A549 (cell line): Measurements from ENCODE around the gene GUCY1A2. TPM values are rescaled to one million over a fixed set of nuclear protein-coding genes. Genes with fewer than 3 reads are reported as not detected.

ENCODE experiments used
- ATAC-seq, 2 experiments: fragments of 200-7000 bp in 1 of 2; fragments of >200 bp in 1 of 2; cut with Nextera tagmentation in 1 of 2; cut with Tn5 transposase in 1 of 2; 3 replicates each; pipeline versions ENCODE4 v1.8.0 to v1.9.1; 2018 to 2020; ENCODE audit warnings: mild to moderate bottlenecking in 1 of 2, moderate library complexity in 1 of 2
- CTCF ChIA-PET: fragments of 300-600 bp; sonication (Branson Sonifier 250); formaldehyde crosslinking; extraction: SDS; loops from one replicate; lab custom pipeline; 2021; ENCODE audit warnings: antibody characterized with exemption, inconsistent platforms; lab: Yijun Ruan, JAX
- POLR2A ChIA-PET: fragments of 350-600 bp; formaldehyde crosslinking; extraction: SDS; loops from one replicate; lab custom pipeline; 2021; ENCODE audit warnings: antibody characterized with exemption, inconsistent platforms; lab: Yijun Ruan, JAX
- DNase-seq, 2 experiments: peaks; one replicate each; pipeline versions ENCODE4 v3.0.0 to v3.0.0-alpha.2; 2011 to 2016; ENCODE audit warnings: low read depth in 1 of 2, low spot score in 1 of 2
- FAIRE-seq: peaks from 2 replicates; lab custom pipeline; 2011; peaks lifted over from hg19 to GRCh38; lab: Jason Lieb, UNC
- H3K27ac ChIP-seq, 2 experiments: fragments of >200 bp; sonication (Bioruptor Twin); formaldehyde crosslinking; 3 replicates each; pipeline ENCODE4 v1.5.1; 2016 to 2017
- H3K4me1 ChIP-seq: fragments of >200 bp; sonication (Bioruptor Twin); formaldehyde crosslinking; 3 replicates; pipeline ENCODE4 v1.6.1; 2016
- H3K4me2 ChIP-seq: fragments of >200 bp; sonication (Bioruptor Twin); formaldehyde crosslinking; 3 replicates; pipeline ENCODE4 v1.6.1; 2016
- H3K4me3 ChIP-seq: fragments of >200 bp; sonication (Bioruptor Twin); formaldehyde crosslinking; 3 replicates; pipeline ENCODE4 v1.5.1; 2016
- H3K9me3 ChIP-seq: fragments of >200 bp; sonication (Bioruptor Twin); formaldehyde crosslinking; 3 replicates; pipeline ENCODE4 v1.6.1; 2016
- ATOH8 ChIP-seq: fragments of 250-450 bp; sonication (Bioruptor Pico); IDR thresholded peaks from 2 replicates; pipeline ENCODE4 v1.5.0; 2020; ENCODE audit warnings: low read depth, mild to moderate bottlenecking, moderate library complexity
- CEBPB ChIP-seq, 2 experiments: fragments of >200 bp in 1 of 2; sonication (Bioruptor Twin) in 1 of 2; formaldehyde crosslinking in 1 of 2; IDR thresholded peaks; 2 replicates each; pipeline ENCODE4 v1.6.1; 2012 to 2016
- CHD4 ChIP-seq: fragments of 200-600 bp; sonication (generic); IDR thresholded peaks from 2 replicates; pipeline ENCODE4 v1.6.1; 2016; ENCODE audit warnings: antibody characterized with exemption, mild to moderate bottlenecking, borderline replicate concordance
- CTCF ChIP-seq: fragments of >200 bp; sonication (Bioruptor Twin); formaldehyde crosslinking; IDR thresholded peaks from 3 replicates; pipeline ENCODE4 v1.5.1; 2016
- EP300 ChIP-seq, 2 experiments: fragments of >200 bp; sonication (Bioruptor Twin); formaldehyde crosslinking; IDR thresholded peaks; 2 replicates in 1 of 2; 3 replicates in 1 of 2; pipeline ENCODE4 v1.6.1; 2016 to 2017
- HDAC2 ChIP-seq: fragments of 200-600 bp; sonication (generic); IDR thresholded peaks from 2 replicates; pipeline ENCODE4 v1.6.1; 2016
- HES2 ChIP-seq: fragments of >200 bp; sonication (Bioruptor Twin); formaldehyde crosslinking; IDR thresholded peaks from 2 replicates; pipeline ENCODE4 v1.6.1; 2016
- HOXA7 ChIP-seq: fragments of 250-450 bp; sonication (Bioruptor Pico); IDR thresholded peaks from 2 replicates; pipeline ENCODE4 v1.5.0; 2020; ENCODE audit warnings: mild to moderate bottlenecking, moderate library complexity
- JUNB ChIP-seq: fragments of >200 bp; sonication (Bioruptor Twin); formaldehyde crosslinking; IDR thresholded peaks from 2 replicates; pipeline ENCODE4 v1.6.1; 2016
- MAFK ChIP-seq: fragments of 450-650 bp; IDR thresholded peaks from 2 replicates; pipeline ENCODE4 v1.6.1; 2014; ENCODE audit not compliant: partially characterized antibody
- MAZ ChIP-seq: fragments of 150-350 bp; IDR thresholded peaks from 2 replicates; pipeline ENCODE4 v1.6.1; 2014; ENCODE audit warnings: antibody characterized with exemption, low read depth, low read length, borderline replicate concordance
- MYC ChIP-seq: IDR thresholded peaks from 2 replicates; pipeline ENCODE4 v1.6.1; 2012; ENCODE audit warnings: mild to moderate bottlenecking, inconsistent platforms, low read length, improper control_type of control experiment, borderline replicate concordance
- NFE2L2 ChIP-seq: fragments of 150-350 bp; conservative IDR thresholded peaks from 2 replicates; pipeline ENCODE4 v1.6.1; 2014; ENCODE audit warnings: low read length
- NPAS2 ChIP-seq: fragments of 250-450 bp; sonication (Bioruptor Pico); IDR thresholded peaks from 2 replicates; pipeline ENCODE4 v1.8.0; 2022; ENCODE audit warnings: mild to moderate bottlenecking, moderate library complexity, borderline replicate concordance
- PBX3 ChIP-seq: IDR thresholded peaks from 2 replicates; pipeline ENCODE4 v1.6.1; 2012
- PHF8 ChIP-seq: fragments of 200-600 bp; sonication (generic); IDR thresholded peaks from 2 replicates; pipeline ENCODE4 v1.6.1; 2016; ENCODE audit warnings: low read depth, mild to moderate bottlenecking, antibody characterized with exemption, moderate library complexity, borderline replicate concordance
- POLR2A ChIP-seq: IDR thresholded peaks from 2 replicates; pipeline ENCODE4 v1.6.1; 2012; ENCODE audit warnings: mild to moderate bottlenecking, low read length
- RNF2 ChIP-seq: fragments of 200-600 bp; sonication (generic); IDR thresholded peaks from 2 replicates; pipeline ENCODE4 v1.6.1; 2016; ENCODE audit warnings: low read depth, mild to moderate bottlenecking, antibody characterized with exemption, moderate library complexity, borderline replicate concordance
- SREBF2 ChIP-seq: fragments of 450-650 bp; IDR thresholded peaks from 2 replicates; pipeline ENCODE4 v1.6.1; 2014; ENCODE audit warnings: mild to moderate bottlenecking, moderate library complexity
- ZSCAN20 ChIP-seq: fragments of 250-450 bp; sonication (Bioruptor Pico); IDR thresholded peaks from 2 replicates; pipeline ENCODE4 v1.8.0; 2022; ENCODE audit warnings: mild to moderate bottlenecking, moderate library complexity
- WGBS: methylation state at CpG from one replicate; pipeline ENCODE4 v1.1.6; 2017; ENCODE audit errors: missing lambda C conversion rate; 5-methylcytosine and 5-hydroxymethylcytosine counted together
- polyA plus RNA-seq, 4 experiments: library from polyadenylated mRNA; depleted of rRNA in 3 of 4; stranded (reverse); fragments of >200 nt; fragmentation: RNase III in 1 of 4; extraction: RNeasy Plus Mini Kit Qiagen cat#74134 plus additional on column Dnase treatment in 1 of 4; gene quantifications; 2 replicates in 3 of 4; 3 replicates in 1 of 4; pipeline ENCODE4 v1.2.3, GENCODE V29; 2011 to 2017

Gene GUCY1A2
- polyA plus RNA-seq, 2 of the 4 experiments (the other 2 are of a cell fraction), result 0.12 to 0.16 TPM

GRCh38 chr11:107043242-107044006 lies 25.1 kb upstream of the GUCY1A2 start:
- POLR2A ChIA-PET, result no interaction called here
- no peak for DNase-seq
- WGBS, result 60% methylated on average over 4 of the region's 4 CpGs
- no peaks in the 10 kb centered on the region for H3K4me1 ChIP-seq
- FAIRE-seq, result no peak
- TF ChIP-seq HDAC2 (no peak), POLR2A (no peak), HES2 (no peak), ZSCAN20 (CRISPR knock-in tag) (no peak), PBX3 (no peak), NPAS2 (no peak), MAZ (no peak), NFE2L2 (no peak), CEBPB (IDR thresholded peaks at IDR 0.05) (no peak), RNF2 (no peak), MYC (no peak), EP300 (IDR thresholded peaks at IDR 0.05) (no peak), HOXA7 (no peak), JUNB (no peak), CHD4 (no peak), MAFK (no peak), ATOH8 (CRISPR knock-in tag) (no peak), SREBF2 (no peak)
- TF ChIP-seq, all 56 proteins: peak for 0
- Histone ChIP-seq H3K27ac (no peak overlapping the region), H3K9me3 (no peaks in the 10 kb centered on the region), H3K4me3 (no peak overlapping the region), H3K4me2 (no peak overlapping the region)
- CTCF ChIA-PET, result no interaction called here
- no peak for ATAC-seq

- whole genome bisulfite sequencing, result 17% methylated on average over 4 of the region's 4 CpGs
- no peaks in the 10 kb centered on the region for H3K4me1 ChIP-seq
- DNase-seq, result no peak
- CTCF ChIA-PET, result no interaction called here
- no peak overlapping the region for H3K4me2 ChIP-seq
- no peaks in the 10 kb centered on the region for H3K9me3 ChIP-seq
- H3K4me3 ChIP-seq, result no peak overlapping the region
- FAIRE-seq, result no peak
- ATAC-seq, result no peak
- H3K27ac ChIP-seq, result no peak overlapping the region
- TF ChIP-seq CTCF (no peak), HDAC2 (no peak), SREBF2 (no peak), PHF8 (no peak)
- POLR2A ChIA-PET, result no interaction called here
Observed at GRCh38 chr11:107042748-107043147, 24.5 kb upstream of the GUCY1A2 start.

GRCh38 chr11:107041088-107041444 lies 22.8 kb upstream of the GUCY1A2 start:
- ATAC-seq (no peak), DNase-seq (no peak), FAIRE-seq (no peak)
- no peaks in the 10 kb centered on the region for H3K9me3 ChIP-seq
- H3K4me1 ChIP-seq, result no peaks in the 10 kb centered on the region
- 69% methylated on average over 1 of the region's 1 CpG for WGBS
- no peak overlapping the region for H3K4me3 ChIP-seq
- TF ChIP-seq POLR2A, result no peak
- TF ChIP-seq, all 56 proteins: peak for 0
- no peak overlapping the region for H3K27ac ChIP-seq
- CTCF ChIA-PET, result interaction anchor here (1.1 kb wide), 1 partner anchor 11 kb away, joined by 3 read pairs; no protein-coding TSS in a partner anchor
- POLR2A ChIA-PET, result no interaction called here
- no peak overlapping the region for H3K4me2 ChIP-seq
